Erythroblast (primary cell): Measurements from ENCODE around the gene SVEP1.

Source experiments
- DNase-seq, 2 experiments: peaks; one replicate each; lab custom pipeline; 2025; lab: John Stamatoyannopoulos, UW
- GATA1 ChIP-seq: IDR thresholded peaks from 2 replicates; pipeline ENCODE4 v1.6.1; 2011; ENCODE audit warnings: low read depth, mild to moderate bottlenecking, control low read depth, low read length, moderate library complexity
- POLR2A ChIP-seq: IDR thresholded peaks from 2 replicates; pipeline ENCODE4 v1.6.1; 2011; ENCODE audit warnings: mild to moderate bottlenecking, low read length

Gene SVEP1

GRCh38 chr9:110592044-110592830, 12.7 kb upstream of the SVEP1 start:
- TF ChIP-seq POLR2A (no peak), GATA1 (no peak)
- no peak for DNase-seq

DNA sequence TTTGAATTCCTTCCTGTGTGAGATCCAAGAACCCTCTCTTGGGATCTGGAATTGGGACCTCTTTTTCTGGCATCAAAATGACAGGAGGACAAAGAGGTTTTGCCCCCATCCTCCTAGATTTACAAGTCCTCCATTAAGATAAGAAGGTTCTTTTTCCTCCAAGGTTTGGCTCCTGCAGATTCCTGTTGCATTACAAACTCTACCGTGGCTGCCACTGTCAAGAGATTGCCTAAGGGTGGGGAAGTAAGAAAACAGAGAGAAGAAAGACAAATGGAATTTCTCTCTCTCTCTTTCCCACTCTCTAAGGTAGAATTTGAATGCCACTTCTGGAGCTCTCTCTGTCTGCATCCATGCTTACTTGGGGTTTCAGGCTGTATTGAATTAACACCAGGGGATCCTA, 12.0 kb upstream of the SVEP1 start:
- TF ChIP-seq POLR2A: no peak
- TF ChIP-seq GATA1: no peak
- DNase-seq: no peak

GRCh38 chr9:110590816-110591215, 11.3 kb upstream of the SVEP1 start:
- no peak for DNase-seq
- TF ChIP-seq POLR2A: no peak
- TF ChIP-seq GATA1: no peak

GRCh38 chr9:110588296-110588695, 8.8 kb upstream of the SVEP1 start:
- no peak for DNase-seq

DNA sequence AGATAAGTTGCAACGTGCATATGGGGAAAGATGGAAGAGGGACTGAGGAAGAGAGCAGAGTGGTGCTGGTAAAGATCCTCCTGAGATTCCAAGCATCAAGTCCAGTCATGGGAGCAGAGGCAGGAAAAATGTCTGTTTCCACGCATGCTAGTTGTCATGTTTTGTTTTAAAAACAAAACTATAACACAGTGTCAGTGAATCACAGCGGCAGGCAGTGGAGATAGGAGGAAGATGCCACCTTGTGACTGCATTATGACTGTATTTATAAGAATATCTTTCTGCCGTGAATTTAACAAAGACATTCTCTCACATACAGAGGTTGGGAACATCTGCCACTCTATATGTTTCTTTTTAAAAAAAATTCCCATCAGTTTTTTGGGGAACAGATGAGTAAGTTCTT, 3.7 kb upstream of the SVEP1 start:
- TF ChIP-seq GATA1: no peak
- TF ChIP-seq POLR2A: no peak
- no peak for DNase-seq

More at GRCh38 chr9:110588296-110588695, 8.8 kb upstream of the SVEP1 start:
- TF ChIP-seq POLR2A (no peak), GATA1 (no peak)

- no peak for DNase-seq
Observed at GRCh38 chr9:110582156-110582555, 2.6 kb upstream of the SVEP1 start.

DNA sequence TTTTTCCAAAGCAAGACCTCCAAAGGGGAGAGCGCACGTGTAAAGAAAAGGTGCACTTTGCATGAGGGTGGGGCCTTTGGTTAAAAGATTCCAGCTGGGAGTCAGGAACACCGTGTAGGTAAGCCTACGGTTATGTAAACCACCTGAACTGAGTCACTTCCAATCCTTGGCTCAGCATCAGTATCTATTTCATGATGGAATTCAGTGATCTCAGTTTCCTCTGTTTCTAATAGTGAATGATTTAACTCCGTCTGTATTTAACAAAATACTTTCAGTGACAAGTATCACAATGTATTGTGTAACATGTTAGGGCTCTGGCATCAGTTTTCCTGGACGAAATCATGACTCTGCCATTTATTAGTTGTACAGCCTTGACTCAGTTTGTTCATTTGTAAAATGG, 1.3 kb upstream of the SVEP1 start:
- DNase-seq: no peak
- TF ChIP-seq GATA1: no peak
- TF ChIP-seq POLR2A: no peak

More at GRCh38 chr9:110582156-110582555, 2.6 kb upstream of the SVEP1 start:
- TF ChIP-seq POLR2A: no peak
- TF ChIP-seq GATA1: no peak

DNA sequence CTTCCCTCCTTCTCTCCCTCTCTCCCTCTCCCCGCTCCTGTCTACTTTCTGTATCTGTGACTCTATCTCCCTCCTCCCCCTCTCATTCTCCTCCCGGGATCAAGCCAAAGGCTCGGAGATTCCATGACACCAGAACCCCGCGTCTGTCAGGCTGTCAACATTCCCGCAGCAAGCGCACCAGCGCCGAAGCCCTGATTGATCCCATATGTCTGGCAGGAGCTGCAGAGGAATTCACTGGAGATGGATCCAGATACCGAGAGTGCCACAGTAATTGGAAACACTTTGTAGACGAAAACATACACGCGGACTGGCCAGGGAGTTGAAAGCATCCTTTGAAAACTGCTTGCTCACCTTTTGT, 300 bp upstream of the SVEP1 start:
- DNase-seq: no peak

DNA sequence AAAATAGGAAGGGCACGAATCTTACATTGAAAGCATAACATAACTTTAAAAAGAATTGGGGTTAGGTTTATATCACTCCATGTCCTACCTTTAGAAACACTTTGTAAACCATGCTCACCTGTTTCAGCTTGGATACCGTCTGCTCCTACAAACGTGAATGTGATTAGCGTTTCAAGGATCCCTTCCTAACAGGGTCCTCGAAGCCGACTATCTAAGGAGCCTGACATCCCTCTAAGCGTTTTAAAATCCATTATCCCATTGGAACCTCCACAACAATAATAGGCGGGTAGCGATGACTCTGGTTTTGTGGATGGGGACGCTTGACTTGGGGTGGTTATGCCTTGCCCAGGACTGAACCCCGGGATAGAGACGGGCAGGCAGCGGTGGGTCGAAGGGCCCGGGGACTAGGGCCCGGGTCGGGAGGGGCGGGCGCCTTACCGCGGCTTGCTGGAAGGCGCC, 937 bp downstream of the SVEP1 start:
- TF ChIP-seq POLR2A (no peak), GATA1 (no peak)
- DNase-seq: no peak

More for the DNA sequence above, 300 bp upstream of the SVEP1 start:
- TF ChIP-seq POLR2A (no peak), GATA1 (no peak)

DNA sequence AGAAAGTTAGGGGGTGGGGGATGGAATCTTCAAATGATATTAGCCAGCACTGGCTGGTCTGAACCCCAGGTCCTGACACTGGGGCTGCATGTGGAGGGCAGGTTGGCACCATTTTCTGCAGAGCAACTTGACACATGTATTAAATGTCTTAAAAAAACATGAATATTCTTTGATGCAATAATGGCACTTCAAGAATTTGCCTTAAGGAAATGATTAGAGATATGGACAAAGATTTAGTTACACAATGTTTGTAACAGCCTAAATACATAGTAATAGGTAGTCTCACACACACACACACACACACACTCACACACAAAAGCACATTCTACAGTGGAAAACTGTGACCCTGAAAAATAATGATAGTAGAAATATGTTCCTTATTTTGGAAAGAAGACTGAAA, 3.6 kb downstream of the SVEP1 start:
- DNase-seq: no peak
- no peak for TF ChIP-seq POLR2A
- TF ChIP-seq GATA1: no peak

DNA sequence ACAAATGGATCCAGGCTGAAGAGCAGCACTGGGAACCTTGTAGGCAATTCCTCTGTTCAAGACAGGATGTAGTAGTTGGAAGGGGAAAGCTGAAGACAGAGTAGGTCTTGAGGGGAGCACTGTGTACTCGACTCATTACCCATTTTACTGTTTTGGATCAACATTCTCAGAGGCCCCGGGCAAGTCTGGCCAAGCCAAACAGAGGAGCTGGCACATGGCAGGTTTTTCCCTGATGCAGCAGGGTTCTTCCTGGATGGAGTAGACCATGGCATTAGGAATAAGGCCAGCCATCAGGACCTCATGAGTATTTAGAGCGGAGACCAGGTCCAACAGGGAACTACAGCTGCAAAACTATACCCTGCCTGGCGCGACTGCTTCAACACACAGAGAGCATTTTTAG, 4.4 kb downstream of the SVEP1 start:
- TF ChIP-seq GATA1 (no peak), POLR2A (no peak)
- DNase-seq: no peak

DNA sequence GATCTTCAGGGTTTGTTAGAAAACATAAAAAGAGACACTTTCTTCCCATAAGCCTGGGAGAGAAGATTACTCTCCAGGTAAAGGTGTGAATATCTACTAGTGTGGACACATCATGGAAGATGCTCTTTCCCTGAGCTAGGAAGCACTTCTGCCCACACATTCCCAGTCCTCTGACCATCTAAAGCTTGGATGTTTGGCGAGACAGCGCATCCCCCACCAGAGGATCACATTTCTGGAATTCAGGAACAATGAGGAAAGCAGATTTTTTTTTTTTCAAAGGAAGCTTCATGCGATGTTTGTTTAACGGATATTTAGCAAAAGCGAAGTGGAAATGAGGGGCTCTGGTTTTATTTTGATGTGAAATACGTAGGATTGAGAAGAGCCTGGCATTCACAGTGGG, 6.2 kb downstream of the SVEP1 start:
- TF ChIP-seq POLR2A (no peak), GATA1 (no peak)
- DNase-seq: no peak

- TF ChIP-seq GATA1: no peak
- no peak for TF ChIP-seq POLR2A
- no peak for DNase-seq
Observed at GRCh38 chr9:110571801-110572483, 7.6 kb downstream of the SVEP1 start.

DNA sequence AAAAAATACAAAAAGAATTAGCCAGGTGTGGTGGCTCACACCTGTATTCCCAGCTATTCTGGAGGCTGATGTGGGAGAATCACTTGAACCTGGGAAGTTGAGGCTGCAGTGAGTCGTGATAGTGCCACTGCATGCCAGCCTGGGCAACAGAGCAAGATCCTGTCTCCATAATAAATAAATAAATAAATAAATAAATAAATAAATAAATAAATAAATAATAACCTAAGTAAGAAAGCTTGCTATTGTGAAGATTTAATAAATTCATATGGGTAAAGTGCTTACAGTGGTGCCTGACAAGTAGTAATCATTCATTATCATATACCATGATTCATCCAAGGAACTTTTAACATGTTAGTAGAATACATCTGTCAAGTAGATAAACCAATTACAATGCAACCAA, 13.4 kb downstream of the SVEP1 start:
- DNase-seq: no peak

More for the DNA sequence above, 13.4 kb downstream of the SVEP1 start:
- TF ChIP-seq GATA1: no peak
- TF ChIP-seq POLR2A: no peak
